K562 (cell line): Measurements from ENCODE around the gene PCNX2. TPM values are rescaled to one million over a fixed set of nuclear protein-coding genes. Genes with fewer than 3 reads are reported as not detected.
A peak's percentile ranks its signal among the peaks of the same experiment; 100 is the strongest.

ENCODE experiments used
- BCOR ChIP-seq: fragments of 450-650 bp; IDR thresholded peaks from 2 replicates; pipeline ENCODE4 v1.6.1; 2016
- CBFB ChIP-seq: sonication (generic); formaldehyde crosslinking; IDR thresholded peaks from 2 replicates; pipeline ENCODE4 v1.4.0; 2020; ENCODE audit warnings: mild to moderate bottlenecking, missing genetic modification reagents
- HEY1 ChIP-seq: fragments of 250-450 bp; sonication (Bioruptor Pico); IDR thresholded peaks from 2 replicates; pipeline ENCODE4 v1.5.0; 2020; ENCODE audit warnings: mild to moderate bottlenecking, moderate library complexity, borderline replicate concordance
- L3MBTL2 ChIP-seq: fragments of 450-650 bp; IDR thresholded peaks from 2 replicates; pipeline ENCODE4 v1.6.1; 2016; ENCODE audit warnings: mild to moderate bottlenecking, moderate library complexity
- RCOR1 ChIP-seq, 2 experiments: IDR thresholded peaks; 2 replicates each; pipeline ENCODE4 v1.6.1; 2012; ENCODE audit warnings: low read depth in 2 of 2, low read length in 2 of 2, borderline replicate concordance in 1 of 2, improper control_type of control experiment in 1 of 2
- SRF ChIP-seq, 2 experiments: fragments of 250-450, 450-650 bp in 1 of 2; sonication (Bioruptor Pico) in 1 of 2; sonication (generic) in 1 of 2; formaldehyde crosslinking; IDR thresholded peaks; 2 replicates each; pipeline versions ENCODE4 v1.5.0 to v1.5.1; 2020 to 2022; ENCODE audit warnings: mild to moderate bottlenecking in 1 of 2, missing genetic modification reagents in 1 of 2
- TAF9B ChIP-seq: fragments of 450-650 bp; IDR thresholded peaks from 2 replicates; pipeline ENCODE4 v1.6.1; 2018; ENCODE audit warnings: mild to moderate bottlenecking; ENCODE audit not compliant: partially characterized antibody
- TAL1 ChIP-seq: fragments of 450-650 bp; IDR thresholded peaks from 2 replicates; pipeline ENCODE4 v1.6.1; 2016; ENCODE audit warnings: mild to moderate bottlenecking
- TEAD1 ChIP-seq, 2 experiments: fragments of 450-650 bp in 1 of 2; sonication (generic) in 1 of 2; formaldehyde crosslinking; IDR thresholded peaks; 2 replicates each; pipeline versions ENCODE4 v1.4.0 to v1.8.0; 2020 to 2022; ENCODE audit warnings: mild to moderate bottlenecking in 2 of 2, missing genetic modification reagents in 1 of 2
- TRIM24 ChIP-seq, 2 experiments: fragments of 450-650 bp; IDR thresholded peaks; 2 replicates each; pipeline ENCODE4 v1.6.1; 2016
- ZNF668 ChIP-seq: fragments of 250-450 bp; sonication (Bioruptor Pico); IDR thresholded peaks from 2 replicates; pipeline ENCODE4 v1.8.0; 2022; ENCODE audit warnings: mild to moderate bottlenecking, inconsistent platforms
- ZNF766 ChIP-seq: fragments of 200-800 bp; sonication (Bioruptor generic); conservative IDR thresholded peaks from 2 replicates; pipeline ENCODE4 v1.6.1; 2016; ENCODE audit warnings: missing genetic modification characterization, missing compliant biosample characterization
- ZSCAN32 ChIP-seq: fragments of 450-650 bp; formaldehyde crosslinking; IDR thresholded peaks from 2 replicates; pipeline ENCODE4 v1.4.0; 2020; ENCODE audit warnings: mild to moderate bottlenecking, moderate library complexity
- polyA plus RNA-seq, 8 experiments: library from polyadenylated mRNA; depleted of rRNA in 4 of 8; stranded (reverse) in 5 of 8; unstranded in 3 of 8; fragments of >200 nt; fragmentation: Nextera tagmentation in 2 of 8; fragmentation: Illumina TruSeq in 1 of 8; extraction: Ambion mirVana in 2 of 8; extraction: Trizol in 1 of 8; gene quantifications; 2 replicates each; pipeline versions ENCODE4 v1.2.1 to v1.2.3, GENCODE V29; 2011 to 2014; ENCODE audit warnings: inconsistent platforms in 1 of 8, missing spikeins in 1 of 8
- total RNA-seq, 7 experiments: library from RNA; depleted of rRNA in 6 of 7; stranded (reverse); fragments of >200 nt in 6 of 7; fragmentation: Illumina TruSeq in 2 of 7; extraction: Trizol in 2 of 7; gene quantifications; 2 replicates each; pipeline versions ENCODE4 v1.2.1 to v1.2.3, GENCODE V29; 2011 to 2021; ENCODE audit warnings: low replicate concordance in 1 of 7
- TF ChIP-seq, protein P1 (sequence below), 2 experiments: fragments of 450-650 bp; conservative IDR thresholded peaks; 2 replicates each; pipeline ENCODE4 v1.6.1; 2017; ENCODE audit warnings: mild to moderate bottlenecking in 2 of 2, moderate library complexity in 2 of 2
- TF ChIP-seq, protein P2 (sequence below): fragments of 250-450 bp; sonication (Bioruptor Pico); IDR thresholded peaks from 2 replicates; pipeline ENCODE4 v1.5.0; 2020; ENCODE audit warnings: mild to moderate bottlenecking
- TF ChIP-seq, protein P3 (sequence below): IDR thresholded peaks from 3 replicates; pipeline ENCODE4 v1.6.1; 2011; ENCODE audit warnings: borderline replicate concordance, mild to moderate bottlenecking; ENCODE audit not compliant: insufficient read length, insufficient read depth

PCNX2 gene
- total and polyA plus RNA-seq, 9 of the 15 experiments (the other 6 are each of a cell fraction or from before 2014, with no cell fraction given) = 0.07 to 0.33 TPM; not detected in 7

DNA sequence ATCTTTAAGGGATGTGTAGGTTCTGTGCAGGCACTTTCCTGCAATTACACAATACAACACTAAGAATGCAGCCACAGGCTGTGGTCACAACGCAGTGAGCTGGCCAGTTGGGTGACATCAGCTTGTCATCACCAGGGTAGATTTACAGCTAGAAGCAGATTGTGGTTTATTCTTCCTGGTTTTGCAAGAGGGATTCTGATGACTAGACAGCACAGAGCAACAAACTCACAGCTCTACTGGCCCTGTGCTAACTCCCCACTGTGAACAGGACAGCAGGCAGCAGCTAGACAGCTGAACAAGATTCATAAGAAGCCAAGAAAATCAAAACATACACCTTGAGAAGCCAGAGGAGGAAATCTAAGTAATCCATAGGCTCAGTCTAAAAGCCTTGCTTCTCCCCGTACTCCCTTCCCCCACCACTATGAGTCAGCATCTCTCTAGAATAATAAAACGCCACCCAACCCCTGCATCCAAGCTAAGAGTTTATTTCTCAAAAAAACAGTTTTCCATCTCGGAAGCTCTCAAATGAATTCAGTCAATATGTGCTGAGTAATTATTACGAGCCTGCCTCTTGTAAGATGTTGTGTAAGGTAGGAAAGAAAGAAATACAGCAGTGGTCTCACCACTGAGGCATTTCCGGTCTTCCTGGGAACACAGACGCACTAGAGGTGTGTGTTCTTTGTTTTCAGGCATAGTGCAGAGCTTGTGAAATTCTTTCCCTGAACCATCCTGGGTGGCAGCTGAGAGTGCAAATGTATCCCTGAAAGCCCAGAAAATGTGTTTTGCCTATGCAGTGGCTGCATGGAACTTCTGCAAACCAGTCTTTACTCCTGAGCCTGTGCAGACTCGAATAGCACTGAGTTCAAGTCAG is 182.3 kb downstream of the PCNX2 start (continued):
- TF ChIP-seq, protein P1, sequence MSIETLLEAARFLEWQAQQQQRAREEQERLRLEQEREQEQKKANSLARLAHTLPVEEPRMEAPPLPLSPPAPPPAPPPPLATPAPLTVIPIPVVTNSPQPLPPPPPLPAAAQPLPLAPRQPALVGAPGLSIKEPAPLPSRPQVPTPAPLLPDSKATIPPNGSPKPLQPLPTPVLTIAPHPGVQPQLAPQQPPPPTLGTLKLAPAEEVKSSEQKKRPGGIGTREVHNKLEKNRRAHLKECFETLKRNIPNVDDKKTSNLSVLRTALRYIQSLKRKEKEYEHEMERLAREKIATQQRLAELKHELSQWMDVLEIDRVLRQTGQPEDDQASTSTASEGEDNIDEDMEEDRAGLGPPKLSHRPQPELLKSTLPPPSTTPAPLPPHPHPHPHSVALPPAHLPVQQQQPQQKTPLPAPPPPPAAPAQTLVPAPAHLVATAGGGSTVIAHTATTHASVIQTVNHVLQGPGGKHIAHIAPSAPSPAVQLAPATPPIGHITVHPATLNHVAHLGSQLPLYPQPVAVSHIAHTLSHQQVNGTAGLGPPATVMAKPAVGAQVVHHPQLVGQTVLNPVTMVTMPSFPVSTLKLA (conservative IDR thresholded peaks at IDR 0.05) = peak in 1 of 2 experiments; percentile 40; a peak in 2 of 4 replicates
- TF ChIP-seq SRF (CRISPR knock-in tag; IDR thresholded peaks at IDR 0.05) = no peak
- peak in 1 of 2 experiments; percentile 91; a peak in 3 of 4 replicates for TF ChIP-seq RCOR1 (IDR thresholded peaks at IDR 0.05; ENCODE audit: borderline replicate concordance in 1 of 2, low read depth in 2 of 2, low read length in 2 of 2)
- peak in 1 of 2 experiments; percentile 97; a peak in 2 of 4 replicates for TF ChIP-seq TEAD1 (CRISPR knock-in tag; IDR thresholded peaks at IDR 0.05)
- TF ChIP-seq TRIM24 (IDR thresholded peaks at IDR 0.05) = peak; percentile 82 to 90
- peak; percentile 95 for TF ChIP-seq ZNF766 (CRISPR knock-in tag)
- TF ChIP-seq TAF9B = peak; percentile 66
- no peak for TF ChIP-seq ZNF668 (CRISPR knock-in tag)
- TF ChIP-seq, protein P2, sequence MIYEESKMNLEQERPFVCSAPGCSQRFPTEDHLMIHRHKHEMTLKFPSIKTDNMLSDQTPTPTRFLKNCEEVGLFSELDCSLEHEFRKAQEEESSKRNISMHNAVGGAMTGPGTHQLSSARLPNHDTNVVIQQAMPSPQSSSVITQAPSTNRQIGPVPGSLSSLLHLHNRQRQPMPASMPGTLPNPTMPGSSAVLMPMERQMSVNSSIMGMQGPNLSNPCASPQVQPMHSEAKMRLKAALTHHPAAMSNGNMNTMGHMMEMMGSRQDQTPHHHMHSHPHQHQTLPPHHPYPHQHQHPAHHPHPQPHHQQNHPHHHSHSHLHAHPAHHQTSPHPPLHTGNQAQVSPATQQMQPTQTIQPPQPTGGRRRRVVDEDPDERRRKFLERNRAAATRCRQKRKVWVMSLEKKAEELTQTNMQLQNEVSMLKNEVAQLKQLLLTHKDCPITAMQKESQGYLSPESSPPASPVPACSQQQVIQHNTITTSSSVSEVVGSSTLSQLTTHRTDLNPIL (CRISPR knock-in tag) = no peak
- TF ChIP-seq ZSCAN32 (CRISPR knock-in tag) = no peak
- TF ChIP-seq, protein P3, sequence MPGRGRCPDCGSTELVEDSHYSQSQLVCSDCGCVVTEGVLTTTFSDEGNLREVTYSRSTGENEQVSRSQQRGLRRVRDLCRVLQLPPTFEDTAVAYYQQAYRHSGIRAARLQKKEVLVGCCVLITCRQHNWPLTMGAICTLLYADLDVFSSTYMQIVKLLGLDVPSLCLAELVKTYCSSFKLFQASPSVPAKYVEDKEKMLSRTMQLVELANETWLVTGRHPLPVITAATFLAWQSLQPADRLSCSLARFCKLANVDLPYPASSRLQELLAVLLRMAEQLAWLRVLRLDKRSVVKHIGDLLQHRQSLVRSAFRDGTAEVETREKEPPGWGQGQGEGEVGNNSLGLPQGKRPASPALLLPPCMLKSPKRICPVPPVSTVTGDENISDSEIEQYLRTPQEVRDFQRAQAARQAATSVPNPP = no peak
- TF ChIP-seq HEY1 (CRISPR knock-in tag) = 0 out of 2 replicates have a peak, but pooled peaks have one; percentile 56
- no peak; the same call in 1 of the 2 replicates for TF ChIP-seq L3MBTL2
- TF ChIP-seq TAL1 = no peak
- TF ChIP-seq BCOR = 0 out of 2 replicates have a peak, but pooled peaks have one; percentile 31
- peak; percentile 94 for TF ChIP-seq CBFB
